Astrocyte (in vitro differentiated cells and primary cell): ENCODE results near the gene PIK3C2G. TPM values are rescaled to one million over a fixed set of nuclear protein-coding genes. Genes with fewer than 3 reads are reported as not detected.

ENCODE experiments used
- DNase-seq: peaks from one replicate; pipeline ENCODE4 v3.0.0-alpha.2; 2010; ENCODE audit warnings: low read depth
- FAIRE-seq: peaks from 2 replicates; lab custom pipeline; 2011; peaks lifted over from hg19 to GRCh38; lab: Jason Lieb, UNC
- H2AFZ ChIP-seq: 2 replicates; pipeline ENCODE4 v1.6.0; 2012; ENCODE audit warnings: low read depth, low read length, inconsistent platforms
- H3K27ac ChIP-seq: 2 replicates; pipeline ENCODE4 v1.5.1; 2011; ENCODE audit warnings: low read depth, low read length, inconsistent platforms
- H3K27me3 ChIP-seq: 2 replicates; pipeline ENCODE4 v1.6.0; 2011; ENCODE audit warnings: low read length, inconsistent platforms; ENCODE audit not compliant: insufficient read depth
- H3K36me3 ChIP-seq: 2 replicates; pipeline ENCODE4 v1.5.1; 2011; ENCODE audit warnings: low read length, inconsistent platforms; ENCODE audit not compliant: insufficient read depth
- H3K4me1 ChIP-seq: 2 replicates; pipeline ENCODE4 v1.5.1; 2011; ENCODE audit warnings: low read length, inconsistent platforms; ENCODE audit not compliant: insufficient read depth
- H3K4me2 ChIP-seq: 2 replicates; pipeline ENCODE4 v1.6.0; 2012; ENCODE audit warnings: low read length, inconsistent platforms
- H3K4me3 ChIP-seq: 2 replicates; pipeline ENCODE4 v1.5.1; 2011; ENCODE audit warnings: low read depth, mild to moderate bottlenecking, low read length, inconsistent platforms; ENCODE audit not compliant: insufficient read depth
- H3K79me2 ChIP-seq: 2 replicates; pipeline ENCODE4 v1.6.0; 2012; ENCODE audit warnings: mild to moderate bottlenecking, low read length, inconsistent platforms; ENCODE audit not compliant: insufficient read depth
- H3K9ac ChIP-seq: 2 replicates; pipeline ENCODE4 v1.6.0; 2012; ENCODE audit warnings: mild to moderate bottlenecking, low read length, inconsistent platforms
- H3K9me3 ChIP-seq: 2 replicates; pipeline ENCODE4 v1.5.1; 2012; ENCODE audit warnings: low read depth, mild to moderate bottlenecking, low read length, inconsistent platforms; ENCODE audit not compliant: insufficient read depth
- H4K20me1 ChIP-seq: 2 replicates; pipeline ENCODE4 v1.6.0; 2012; ENCODE audit warnings: low read length, inconsistent platforms; ENCODE audit not compliant: insufficient read depth
- H3K27ac Mint-ChIP-seq: one replicate; pipeline ENCODE4 v1.8.0; 2021; ENCODE audit warnings: mild to moderate bottlenecking, mixed read lengths; ENCODE audit not compliant: unreplicated experiment
- H3K27me3 Mint-ChIP-seq: one replicate; pipeline ENCODE4 v1.8.0; 2021; ENCODE audit warnings: low read depth, mixed read lengths; ENCODE audit not compliant: unreplicated experiment
- H3K36me3 Mint-ChIP-seq: one replicate; pipeline ENCODE4 v1.8.0; 2021; ENCODE audit warnings: low read depth, mixed read lengths; ENCODE audit not compliant: unreplicated experiment
- H3K4me1 Mint-ChIP-seq: one replicate; pipeline ENCODE4 v1.8.0; 2021; ENCODE audit warnings: low read depth, mixed read lengths; ENCODE audit not compliant: unreplicated experiment
- H3K4me3 Mint-ChIP-seq: one replicate; pipeline ENCODE4 v1.8.0; 2021; ENCODE audit warnings: mild to moderate bottlenecking, moderate library complexity, mixed read lengths; ENCODE audit not compliant: unreplicated experiment
- H3K9me3 Mint-ChIP-seq: one replicate; pipeline ENCODE4 v1.8.0; 2021; ENCODE audit warnings: mild to moderate bottlenecking, mixed read lengths; ENCODE audit not compliant: unreplicated experiment
- EZH2 ChIP-seq: IDR thresholded peaks from 2 replicates; pipeline ENCODE4 v1.6.1; 2012; ENCODE audit warnings: mild to moderate bottlenecking, low read length, inconsistent platforms; ENCODE audit not compliant: insufficient read depth
- total RNA-seq: library from RNA; stranded (reverse); gene quantifications from 2 replicates; pipeline ENCODE4 v1.2.1, GENCODE V29; 2021
- TF ChIP-seq, protein P1 (sequence below): IDR thresholded peaks from 2 replicates; pipeline ENCODE4 v1.5.1; 2011; ENCODE audit warnings: low read depth, mild to moderate bottlenecking, inconsistent platforms, low read length, moderate library complexity; ENCODE audit not compliant: insufficient read depth

The PIK3C2G gene
- total RNA-seq, 1 donor from 2014 or later = 0.05 TPM

DNA sequence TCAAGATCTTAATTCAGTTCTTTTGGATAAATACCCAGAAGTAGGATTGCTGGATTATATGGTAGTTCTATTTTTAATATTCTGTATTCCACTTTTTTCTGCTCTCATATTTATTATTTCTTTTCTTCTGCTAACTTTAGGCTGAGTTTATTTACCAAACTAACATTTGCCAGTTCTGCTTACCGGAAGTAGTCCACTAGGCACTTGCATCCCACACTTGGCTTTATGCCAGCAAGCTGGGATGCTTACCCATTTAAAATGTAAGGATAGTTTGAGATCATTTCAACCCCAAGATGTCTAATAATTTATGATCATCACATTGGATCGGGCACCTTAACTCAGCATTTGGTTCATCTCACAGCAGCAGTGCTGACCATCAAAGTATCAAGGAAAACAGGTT lies 96.8 kb downstream of the PIK3C2G start:
- Histone ChIP-seq H3K27me3 (no peaks in the 10 kb centered on the region), H3K9ac (no peak overlapping the region), H4K20me1 (no peaks in the 10 kb centered on the region), H3K79me2 (no peaks in the 10 kb centered on the region), H3K27ac (no peak overlapping the region), H3K4me1 (no peaks in the 10 kb centered on the region), H3K4me2 (no peak overlapping the region), H3K36me3 (no peaks in the 10 kb centered on the region), H2AFZ (no peak overlapping the region), H3K4me3 (no peak overlapping the region), H3K9me3 (no peaks in the 10 kb centered on the region)
- DNase-seq (no peak), FAIRE-seq (no peak)
- no peak overlapping the region for H3K4me3 Mint-ChIP-seq
- H3K9me3 Mint-ChIP-seq = no peaks in the 10 kb centered on the region
- no peak overlapping the region for H3K27ac Mint-ChIP-seq
- no peaks in the 10 kb centered on the region for H3K27me3 Mint-ChIP-seq
- TF ChIP-seq, protein P1, sequence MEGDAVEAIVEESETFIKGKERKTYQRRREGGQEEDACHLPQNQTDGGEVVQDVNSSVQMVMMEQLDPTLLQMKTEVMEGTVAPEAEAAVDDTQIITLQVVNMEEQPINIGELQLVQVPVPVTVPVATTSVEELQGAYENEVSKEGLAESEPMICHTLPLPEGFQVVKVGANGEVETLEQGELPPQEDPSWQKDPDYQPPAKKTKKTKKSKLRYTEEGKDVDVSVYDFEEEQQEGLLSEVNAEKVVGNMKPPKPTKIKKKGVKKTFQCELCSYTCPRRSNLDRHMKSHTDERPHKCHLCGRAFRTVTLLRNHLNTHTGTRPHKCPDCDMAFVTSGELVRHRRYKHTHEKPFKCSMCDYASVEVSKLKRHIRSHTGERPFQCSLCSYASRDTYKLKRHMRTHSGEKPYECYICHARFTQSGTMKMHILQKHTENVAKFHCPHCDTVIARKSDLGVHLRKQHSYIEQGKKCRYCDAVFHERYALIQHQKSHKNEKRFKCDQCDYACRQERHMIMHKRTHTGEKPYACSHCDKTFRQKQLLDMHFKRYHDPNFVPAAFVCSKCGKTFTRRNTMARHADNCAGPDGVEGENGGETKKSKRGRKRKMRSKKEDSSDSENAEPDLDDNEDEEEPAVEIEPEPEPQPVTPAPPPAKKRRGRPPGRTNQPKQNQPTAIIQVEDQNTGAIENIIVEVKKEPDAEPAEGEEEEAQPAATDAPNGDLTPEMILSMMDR = no peak
- TF ChIP-seq EZH2 = no peak
- no peaks in the 10 kb centered on the region for H3K4me1 Mint-ChIP-seq
- no peaks in the 10 kb centered on the region for H3K36me3 Mint-ChIP-seq

DNA sequence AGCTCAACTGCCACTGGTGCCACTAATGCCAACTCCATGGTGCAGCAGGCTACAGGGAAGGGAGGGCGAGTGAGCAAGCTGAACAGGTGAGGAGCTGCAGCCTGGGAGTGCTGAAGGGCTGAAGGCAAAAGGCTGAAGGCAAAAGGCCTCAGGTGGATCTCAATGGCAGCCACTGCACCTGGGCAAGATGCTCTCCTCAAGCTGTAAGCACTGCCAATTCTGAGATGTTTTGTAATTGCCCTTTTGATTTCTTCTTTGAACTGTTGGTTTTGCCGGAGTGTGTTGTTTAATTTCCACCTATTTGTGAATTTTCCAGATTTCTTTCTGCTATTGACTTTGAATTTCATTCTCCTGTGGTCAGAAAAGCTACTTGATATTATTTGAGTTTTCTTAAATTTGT lies 97.6 kb downstream of the PIK3C2G start:
- Histone ChIP-seq H3K9ac (no peak overlapping the region), H3K27ac (no peak overlapping the region), H3K36me3 (no peaks in the 10 kb centered on the region), H3K4me2 (no peak overlapping the region), H3K27me3 (no peaks in the 10 kb centered on the region), H3K4me3 (no peak overlapping the region), H3K9me3 (no peaks in the 10 kb centered on the region), H4K20me1 (no peaks in the 10 kb centered on the region), H3K79me2 (no peaks in the 10 kb centered on the region), H3K4me1 (no peaks in the 10 kb centered on the region), H2AFZ (no peak overlapping the region)
- no peaks in the 10 kb centered on the region for H3K27me3 Mint-ChIP-seq
- DNase-seq = no peak
- no peak overlapping the region for H3K27ac Mint-ChIP-seq
- no peaks in the 10 kb centered on the region for H3K4me1 Mint-ChIP-seq
- no peak for FAIRE-seq
- no peak overlapping the region for H3K4me3 Mint-ChIP-seq
- TF ChIP-seq, protein P1 = no peak
- no peak for TF ChIP-seq EZH2
- no peaks in the 10 kb centered on the region for H3K9me3 Mint-ChIP-seq
- no peaks in the 10 kb centered on the region for H3K36me3 Mint-ChIP-seq

DNA sequence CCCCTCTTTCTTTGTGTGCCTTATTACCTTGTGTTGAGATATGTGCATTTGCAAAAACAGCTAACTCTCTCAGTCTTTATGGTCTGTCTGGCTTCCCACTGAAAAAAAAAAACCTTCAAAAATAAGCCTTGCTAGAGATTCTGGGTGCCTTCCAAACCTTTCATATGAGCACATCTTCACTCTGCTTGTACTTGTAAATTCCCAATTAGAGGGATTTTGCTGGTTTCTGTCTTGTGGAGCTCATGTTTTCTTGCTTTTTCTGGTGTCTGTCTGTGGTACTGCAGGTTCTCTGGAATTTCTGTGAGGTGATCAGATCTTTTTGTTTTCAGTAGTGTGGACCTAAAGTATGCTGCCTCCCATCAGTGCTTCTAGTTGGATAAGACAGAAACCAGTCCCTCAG lies 100.1 kb downstream of the PIK3C2G start:
- Histone ChIP-seq H3K4me3 (no peak overlapping the region), H3K79me2 (no peaks in the 10 kb centered on the region), H3K9me3 (no peaks in the 10 kb centered on the region), H3K9ac (no peak overlapping the region), H2AFZ (no peak overlapping the region), H3K36me3 (no peaks in the 10 kb centered on the region), H3K27ac (no peak overlapping the region), H4K20me1 (no peaks in the 10 kb centered on the region), H3K4me2 (no peak overlapping the region), H3K27me3 (no peaks in the 10 kb centered on the region), H3K4me1 (no peaks in the 10 kb centered on the region)
- H3K4me1 Mint-ChIP-seq = no peaks in the 10 kb centered on the region
- DNase-seq (no peak), FAIRE-seq (no peak)
- TF ChIP-seq, protein P1 = no peak
- no peak for TF ChIP-seq EZH2
- H3K9me3 Mint-ChIP-seq = no peaks in the 10 kb centered on the region
- H3K27me3 Mint-ChIP-seq = no peaks in the 10 kb centered on the region
- no peak overlapping the region for H3K27ac Mint-ChIP-seq
- no peak overlapping the region for H3K4me3 Mint-ChIP-seq
- no peaks in the 10 kb centered on the region for H3K36me3 Mint-ChIP-seq
